T-helper 17 cell (primary cell): Measurements from ENCODE around the gene ZNF768. TPM values are rescaled to one million over a fixed set of nuclear protein-coding genes. Genes with fewer than 3 reads are reported as not detected.

Experiments
- ATAC-seq: fragments of 150-1000 bp; cut with Tn5 transposase; 2 replicates; pipeline ENCODE4 v1.10.0; 2021; ENCODE audit warnings: mild to moderate bottlenecking, moderate library complexity
- DNase-seq, 3 donors: peaks; one replicate each; pipeline versions ENCODE4 v3.0.0 to v3.0.0-alpha.2; 2020 to 2021
- H3K9me3 ChIP-seq: one replicate; pipeline ENCODE4 v1.7.0; 2013; ENCODE audit warnings: low read length, mild to moderate bottlenecking; ENCODE audit not compliant: control insufficient read depth, poor library complexity, severe bottlenecking
- H3K27ac Mint-ChIP-seq: one replicate; pipeline ENCODE4 v1.8.0; 2022; ENCODE audit warnings: mild to moderate bottlenecking, moderate library complexity, mixed read lengths
- H3K27me3 Mint-ChIP-seq: one replicate; pipeline ENCODE4 v1.8.0; 2022; ENCODE audit warnings: mixed read lengths
- H3K36me3 Mint-ChIP-seq: one replicate; pipeline ENCODE4 v1.8.0; 2022; ENCODE audit warnings: low read depth, mixed read lengths
- H3K4me1 Mint-ChIP-seq: one replicate; pipeline ENCODE4 v1.8.0; 2022; ENCODE audit warnings: mild to moderate bottlenecking, mixed read lengths
- H3K4me3 Mint-ChIP-seq: one replicate; pipeline ENCODE4 v1.8.0; 2022; ENCODE audit warnings: mild to moderate bottlenecking, moderate library complexity, mixed read lengths
- total RNA-seq, 4 donors: library from RNA in 2 of 4; stranded (reverse) in 2 of 4; gene quantifications; one replicate each; pipeline ENCODE4 v1.2.3 and lab custom pipeline; 2022 to 2026

ZNF768 gene
- total RNA-seq (1 to 10 TPM; 5.1 to 5.3 TPM), total RNA-seq (lab: John Stamatoyannopoulos, UW) (4.9 to 12.7 reads per million in 2 donors)

DNA sequence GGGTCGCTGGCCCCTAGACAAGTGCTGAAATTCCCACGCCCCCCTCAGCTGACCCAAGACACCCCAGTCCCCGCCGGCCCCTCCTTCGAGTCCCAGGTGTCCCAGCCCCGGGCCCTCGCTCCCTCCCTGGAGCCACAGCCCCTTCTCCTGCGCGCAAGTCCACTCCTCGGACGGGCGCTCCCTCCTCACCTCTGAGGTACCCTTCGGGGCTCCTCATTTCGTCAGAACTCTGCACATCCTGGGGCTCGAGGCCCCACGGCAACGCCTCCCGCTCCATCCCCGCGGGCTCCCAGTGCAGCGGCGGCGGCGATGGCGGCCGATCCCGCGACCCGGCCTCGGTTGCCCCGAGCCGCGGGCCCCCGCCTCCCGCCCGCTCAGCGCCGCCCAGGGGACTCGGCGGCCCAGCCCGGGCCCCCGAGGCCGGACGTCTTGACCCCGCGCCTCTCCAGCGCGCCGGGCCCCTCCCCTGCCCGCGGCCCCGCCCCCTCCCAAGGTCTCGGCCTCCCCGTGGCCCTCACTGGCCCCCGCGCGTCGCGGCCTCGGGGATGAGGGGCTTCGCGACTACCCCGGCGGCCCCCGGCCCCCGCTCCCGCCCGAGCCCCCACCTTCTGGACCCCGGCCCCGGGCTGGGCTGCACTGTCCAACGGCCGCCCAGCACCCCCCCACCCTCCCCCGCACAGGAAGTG is at the start of gene ZNF768:
Gene ZNF768 (minus strand): TSS at position 430 of the 686 bp plus-strand sequence. CDS start 153 bp downstream, at position 277.
- DNase-seq (peak in 2 of 3 donors; percentile 35 to 46), ATAC-seq (peak; percentile 22)
- peaks cover 30% of the 10 kb centered on the region for H3K4me1 Mint-ChIP-seq
- peak within 1 kb of the TSS; percentile 89 for H3K4me3 Mint-ChIP-seq
- H3K27me3 Mint-ChIP-seq = no peaks in the 10 kb centered on the region
- H3K36me3 Mint-ChIP-seq = peaks cover 3% of the 10 kb centered on the region
- peak within 1 kb of the TSS; percentile 85 for H3K27ac Mint-ChIP-seq
- H3K9me3 ChIP-seq = no peaks in the 10 kb centered on the region

DNA sequence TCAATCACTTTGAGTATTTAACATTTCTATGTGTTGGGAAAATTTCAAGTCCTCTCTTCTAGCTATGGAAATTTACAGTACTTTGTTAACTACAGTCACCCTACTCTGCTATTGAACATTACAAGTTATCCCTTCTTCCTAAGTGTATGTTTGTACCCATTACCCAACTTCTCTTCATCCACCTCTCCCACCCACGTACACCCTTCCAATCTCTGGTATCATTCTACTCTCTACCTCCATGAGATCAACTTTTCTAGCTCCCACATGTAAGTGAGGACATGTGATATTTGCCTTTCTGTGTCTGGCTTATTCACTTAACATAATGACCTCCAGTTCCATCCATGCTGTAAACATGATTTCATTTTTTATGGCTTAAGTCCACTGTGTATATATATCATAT is 48.3 kb upstream of the ZNF768 start:
- H3K27ac Mint-ChIP-seq = no peak overlapping the region
- H3K4me1 Mint-ChIP-seq = peaks cover 18% of the 10 kb centered on the region
- ATAC-seq = no peak
- no peaks in the 10 kb centered on the region for H3K27me3 Mint-ChIP-seq
- no peaks in the 10 kb centered on the region for H3K9me3 ChIP-seq
- no peak overlapping the region for H3K4me3 Mint-ChIP-seq
- no peaks in the 10 kb centered on the region for H3K36me3 Mint-ChIP-seq
- DNase-seq = no peak

GRCh38 chr16:30571445-30572322 is 45.3 kb upstream of the ZNF768 start, which contains the start of gene ZNF688:
TSS of gene ZNF688 (minus strand) at chr16:30571714. CDS start at chr16:30571629, 85 bp downstream.
- H3K27ac Mint-ChIP-seq = peak within 1 kb of the TSS; percentile 94
- H3K4me1 Mint-ChIP-seq = peaks cover 36% of the 10 kb centered on the region

DNA sequence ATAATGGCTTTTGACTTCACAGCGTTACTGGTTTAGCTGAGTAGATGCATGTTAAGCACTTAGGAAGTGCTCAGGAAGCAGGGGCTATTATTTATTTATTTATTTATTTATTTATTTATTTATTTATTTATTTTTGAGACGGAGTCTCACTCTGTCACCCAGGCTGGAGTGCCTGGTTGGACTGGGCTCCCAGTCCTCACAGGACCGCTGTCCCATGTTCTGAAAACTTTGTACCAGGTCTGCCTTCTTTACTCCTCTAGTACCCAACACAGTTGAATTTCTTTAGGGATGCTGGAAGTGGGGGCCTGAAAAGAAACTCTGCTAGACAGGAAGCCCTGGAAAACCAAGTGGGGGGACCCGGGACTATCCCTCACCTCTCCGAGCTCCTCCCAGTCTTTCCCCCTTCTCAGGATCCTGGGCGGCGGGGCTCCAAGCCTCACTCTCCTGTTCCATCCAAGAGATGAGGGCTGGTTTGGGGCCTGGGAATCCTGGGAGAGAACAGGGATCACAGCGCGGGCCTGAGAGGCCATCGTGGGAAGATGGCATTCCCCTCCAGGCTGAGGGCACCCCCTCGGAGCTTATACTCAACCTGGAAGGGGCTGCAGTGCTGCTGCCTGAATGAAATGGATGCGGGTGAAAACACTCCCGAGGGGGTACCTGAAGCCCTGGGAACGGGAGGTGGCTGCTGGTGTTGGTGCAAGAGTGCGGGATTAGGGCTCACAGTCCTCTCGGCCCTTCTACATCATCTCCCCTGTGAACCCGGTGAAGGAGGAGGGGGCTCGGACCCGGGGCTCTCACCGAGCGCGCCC is 44.5 kb upstream of the ZNF768 start:
- H3K27me3 Mint-ChIP-seq = no peaks in the 10 kb centered on the region
- H3K36me3 Mint-ChIP-seq = no peaks in the 10 kb centered on the region
- no peak for DNase-seq
- H3K9me3 ChIP-seq = no peaks in the 10 kb centered on the region
- ATAC-seq = no peak
- H3K27ac Mint-ChIP-seq = peak overlapping the region; percentile 94
- H3K4me3 Mint-ChIP-seq = peak overlapping the region; percentile 93
- peaks cover 41% of the 10 kb centered on the region for H3K4me1 Mint-ChIP-seq

More at GRCh38 chr16:30571445-30572322, 45.3 kb upstream of the ZNF768 start, which contains the start of gene ZNF688:
- H3K9me3 ChIP-seq = no peaks in the 10 kb centered on the region
- ATAC-seq (peak; percentile 80), DNase-seq (peak; percentile 83 to 91 (median 86))
- Mint-ChIP-seq H3K27me3 (no peaks in the 10 kb centered on the region), H3K4me3 (peak within 1 kb of the TSS; percentile 93), H3K36me3 (no peaks in the 10 kb centered on the region)

- H3K36me3 Mint-ChIP-seq = no peaks in the 10 kb centered on the region
- no peaks in the 10 kb centered on the region for H3K9me3 ChIP-seq
- H3K4me3 Mint-ChIP-seq = peak overlapping the region; percentile 93
- H3K4me1 Mint-ChIP-seq = peaks cover 41% of the 10 kb centered on the region
- no peaks in the 10 kb centered on the region for H3K27me3 Mint-ChIP-seq
- ATAC-seq (no peak), DNase-seq (no peak)
- peak overlapping the region; percentile 96 for H3K27ac Mint-ChIP-seq
Measured at GRCh38 chr16:30569746-30570635, 43.6 kb upstream of the ZNF768 start.

DNA sequence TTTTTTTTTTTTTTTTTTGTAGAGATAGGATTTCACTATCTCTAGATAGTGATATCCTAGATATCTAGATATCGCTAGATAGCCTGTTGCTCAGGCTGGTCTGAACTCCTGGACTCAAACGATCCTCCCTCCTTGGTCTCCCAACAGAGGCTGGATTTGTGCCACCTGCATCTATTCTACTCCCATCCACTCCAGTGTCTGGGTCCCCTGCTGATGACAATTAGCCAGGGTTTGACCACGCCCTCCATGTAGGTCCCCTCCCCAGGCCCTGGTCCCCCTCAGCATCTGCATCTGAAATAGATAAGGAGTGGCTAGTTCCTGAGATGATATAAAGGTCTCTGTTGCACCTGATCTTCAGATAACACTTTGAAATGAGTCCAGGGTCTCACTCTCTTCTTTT is 42.9 kb upstream of the ZNF768 start:
- peaks cover 39% of the 10 kb centered on the region for H3K4me1 Mint-ChIP-seq

GRCh38 chr16:30567991-30568638 is 41.7 kb upstream of the ZNF768 start:
- Mint-ChIP-seq H3K27me3 (no peaks in the 10 kb centered on the region), H3K27ac (peak overlapping the region; percentile 96), H3K36me3 (no peaks in the 10 kb centered on the region), H3K4me3 (peak overlapping the region; percentile 84), H3K4me1 (peaks cover 35% of the 10 kb centered on the region)
- H3K9me3 ChIP-seq = no peaks in the 10 kb centered on the region
- ATAC-seq (peak; percentile 51), DNase-seq (no peak)

More for the DNA sequence above, 42.9 kb upstream of the ZNF768 start:
- Mint-ChIP-seq H3K27ac (peak overlapping the region; percentile 96), H3K4me3 (peak overlapping the region; percentile 1), H3K27me3 (no peaks in the 10 kb centered on the region), H3K36me3 (no peaks in the 10 kb centered on the region)
- ATAC-seq (no peak), DNase-seq (no peak)
- H3K9me3 ChIP-seq = no peaks in the 10 kb centered on the region

DNA sequence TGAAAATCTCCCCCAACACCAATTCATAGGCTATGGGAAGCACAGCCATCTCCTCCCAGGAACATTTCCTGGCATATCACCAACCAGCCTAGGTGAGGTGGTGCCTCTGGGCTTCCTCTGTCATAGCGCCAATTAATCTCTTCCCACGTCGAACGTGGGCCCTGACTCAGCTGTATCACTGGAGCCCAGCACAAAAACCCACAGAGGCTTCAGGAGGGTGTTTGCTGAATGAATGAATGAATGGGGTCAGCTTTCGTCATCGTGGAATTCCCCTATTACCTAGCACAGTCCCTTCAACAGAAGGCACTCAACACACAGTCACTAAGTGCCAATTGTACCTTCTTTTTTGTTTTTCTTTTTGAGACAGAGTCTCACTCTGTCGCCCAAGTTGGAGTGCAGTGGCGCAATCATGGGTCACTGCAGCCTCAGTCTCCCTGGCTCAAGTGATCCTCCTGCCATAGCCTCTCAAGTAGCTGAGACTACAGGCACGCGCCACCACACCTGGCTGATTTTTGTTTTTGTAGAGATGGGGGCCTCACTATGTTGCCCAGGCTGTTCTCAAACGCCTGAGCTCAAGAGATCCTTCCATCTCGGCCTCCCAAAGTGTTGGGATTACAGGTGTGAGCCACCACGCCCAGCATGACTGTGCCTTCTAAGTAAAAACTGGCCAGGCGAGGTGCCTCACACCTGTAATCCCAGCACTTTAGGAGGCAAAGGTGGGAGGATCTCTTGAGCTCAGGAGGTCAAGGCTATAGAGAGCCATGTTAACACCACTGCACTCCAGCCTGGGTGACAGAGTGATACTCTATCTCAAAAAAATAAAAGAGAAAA is 41.0 kb upstream of the ZNF768 start:
- H3K27me3 Mint-ChIP-seq = no peaks in the 10 kb centered on the region
- H3K4me1 Mint-ChIP-seq = peaks cover 35% of the 10 kb centered on the region
- H3K4me3 Mint-ChIP-seq = peak overlapping the region; percentile 63
- no peaks in the 10 kb centered on the region for H3K36me3 Mint-ChIP-seq
- peak; percentile 55 for ATAC-seq
- H3K9me3 ChIP-seq = no peaks in the 10 kb centered on the region
- peak overlapping the region; percentile 96 for H3K27ac Mint-ChIP-seq
- peak; percentile 31 to 66 (median 40) for DNase-seq

- DNase-seq (no peak), ATAC-seq (no peak)
- H3K9me3 ChIP-seq = no peaks in the 10 kb centered on the region
- Mint-ChIP-seq H3K4me1 (peaks cover 30% of the 10 kb centered on the region), H3K27ac (peak overlapping the region; percentile 96), H3K4me3 (peak overlapping the region; percentile 25), H3K36me3 (no peaks in the 10 kb centered on the region), H3K27me3 (no peaks in the 10 kb centered on the region)
Measured at GRCh38 chr16:30566531-30566930, 40.2 kb upstream of the ZNF768 start.

- Mint-ChIP-seq H3K36me3 (no peaks in the 10 kb centered on the region), H3K4me1 (peaks cover 32% of the 10 kb centered on the region), H3K27me3 (no peaks in the 10 kb centered on the region), H3K4me3 (peak overlapping the region; percentile 25), H3K27ac (peak overlapping the region; percentile 96)
- no peak for DNase-seq
- no peak for ATAC-seq
- no peaks in the 10 kb centered on the region for H3K9me3 ChIP-seq
Measured at GRCh38 chr16:30565984-30566383, 39.6 kb upstream of the ZNF768 start.

DNA sequence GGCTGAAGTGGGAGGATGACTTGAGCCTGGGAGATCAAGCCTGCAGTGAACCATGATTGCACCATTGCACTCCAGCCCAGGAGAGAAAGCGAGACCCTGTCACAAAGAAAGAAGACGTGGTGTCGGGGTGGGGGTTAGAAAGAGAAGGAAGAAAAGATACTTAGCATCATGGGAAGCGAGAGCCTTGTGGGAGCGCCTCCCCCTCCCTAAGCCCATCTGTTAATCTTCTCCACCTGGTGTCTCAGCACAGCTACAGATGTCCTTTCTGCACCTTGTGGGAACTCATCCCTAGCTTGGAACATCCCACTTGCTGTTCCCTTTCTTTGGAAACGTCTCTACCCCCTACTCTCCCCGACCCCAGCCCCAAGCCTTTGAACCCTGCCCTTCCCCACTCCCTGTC is 39.2 kb upstream of the ZNF768 start:
- peaks cover 32% of the 10 kb centered on the region for H3K4me1 Mint-ChIP-seq
- no peaks in the 10 kb centered on the region for H3K9me3 ChIP-seq
- no peak overlapping the region for H3K27ac Mint-ChIP-seq
- no peaks in the 10 kb centered on the region for H3K27me3 Mint-ChIP-seq
- DNase-seq (no peak), ATAC-seq (no peak)
- no peak overlapping the region for H3K4me3 Mint-ChIP-seq
- H3K36me3 Mint-ChIP-seq = no peaks in the 10 kb centered on the region
